HFFc6 (cell line): ENCODE measurements around the gene GCNT4. TPM values are rescaled to one million over a fixed set of nuclear protein-coding genes. Genes with fewer than 3 reads are reported as not detected.

Source experiments
- DNase-seq: peaks from one replicate; pipeline ENCODE4 v3.0.0-alpha.2; 2018
- H3K27ac Mint-ChIP-seq: 2 replicates; pipeline ENCODE4 v1.8.0; 2020; ENCODE audit warnings: mild to moderate bottlenecking, mixed read lengths
- H3K27me3 Mint-ChIP-seq: 2 replicates; pipeline ENCODE4 v1.8.0; 2021; ENCODE audit warnings: mild to moderate bottlenecking, moderate library complexity, mixed read lengths; ENCODE audit not compliant: insufficient read depth
- H3K36me3 Mint-ChIP-seq: 2 replicates; pipeline ENCODE4 v1.8.0; 2021; ENCODE audit warnings: low read depth, mixed read lengths
- H3K4me1 Mint-ChIP-seq: 2 replicates; pipeline ENCODE4 v1.8.0; 2020; ENCODE audit warnings: low read depth, mixed read lengths
- H3K4me3 Mint-ChIP-seq: 2 replicates; pipeline ENCODE4 v1.8.0; 2020; ENCODE audit warnings: mild to moderate bottlenecking, moderate library complexity, mixed read lengths
- H3K9me3 Mint-ChIP-seq: 2 replicates; pipeline ENCODE4 v1.8.0; 2020; ENCODE audit warnings: mild to moderate bottlenecking, mixed read lengths
- CTCF ChIP-seq: fragments of 200-600 bp; sonication (generic); IDR thresholded peaks from 2 replicates; pipeline ENCODE4 v1.5.0; 2021; ENCODE audit warnings: antibody characterized with exemption, mild to moderate bottlenecking
- total RNA-seq, 6 experiments: library from RNA; stranded (reverse); fragmentation: NEBNext Ultra II Directional; extraction: Animal tissue kit (Norgen Biotek cat#: 25700); gene quantifications; 2 replicates in 1 of 6; 3 replicates in 5 of 6; pipeline ENCODE4 v1.2.3, GENCODE V29; 2021

GCNT4 gene
- total RNA-seq, 6 experiments from 2014 or later = 4.4 to 11.0 (median 5.4) TPM

- no peaks in the 10 kb centered on the region for H3K9me3 Mint-ChIP-seq
- H3K27ac Mint-ChIP-seq = no peak overlapping the region
- DNase-seq = no peak
- no peak overlapping the region for H3K4me3 Mint-ChIP-seq
- no peaks in the 10 kb centered on the region for H3K36me3 Mint-ChIP-seq
- peaks cover 26% of the 10 kb centered on the region for H3K4me1 Mint-ChIP-seq
- peaks cover 3% of the 10 kb centered on the region; the same call in 1 of the 2 replicates for H3K27me3 Mint-ChIP-seq
- TF ChIP-seq CTCF = no peak
Measured at GRCh38 chr5:75021219-75021618, 31.1 kb downstream of the GCNT4 start.

- DNase-seq = no peak
- Mint-ChIP-seq H3K4me1 (peaks cover 26% of the 10 kb centered on the region), H3K4me3 (no peak overlapping the region), H3K27me3 (peaks cover 3% of the 10 kb centered on the region; the same call in 1 of the 2 replicates), H3K9me3 (no peaks in the 10 kb centered on the region), H3K36me3 (no peaks in the 10 kb centered on the region), H3K27ac (no peak overlapping the region)
- no peak for TF ChIP-seq CTCF
Measured at GRCh38 chr5:75020016-75020656, 32.2 kb downstream of the GCNT4 start.

- no peak for TF ChIP-seq CTCF
- H3K9me3 Mint-ChIP-seq = no peaks in the 10 kb centered on the region
- H3K4me1 Mint-ChIP-seq = peaks cover 20% of the 10 kb centered on the region
- DNase-seq = no peak
- H3K27me3 Mint-ChIP-seq = peaks cover 3% of the 10 kb centered on the region; the same call in 1 of the 2 replicates
- no peaks in the 10 kb centered on the region for H3K36me3 Mint-ChIP-seq
- H3K27ac Mint-ChIP-seq = peak overlapping the region; percentile 2; the same call in 1 of the 2 replicates
- no peak overlapping the region for H3K4me3 Mint-ChIP-seq
Measured at GRCh38 chr5:75018805-75019587, 33.4 kb downstream of the GCNT4 start.

- no peak for TF ChIP-seq CTCF
- peaks cover 11% of the 10 kb centered on the region for H3K4me1 Mint-ChIP-seq
- DNase-seq = no peak
- H3K4me3 Mint-ChIP-seq = no peak overlapping the region
- H3K27ac Mint-ChIP-seq = no peak overlapping the region
- H3K9me3 Mint-ChIP-seq = no peaks in the 10 kb centered on the region
- peaks cover 3% of the 10 kb centered on the region; the same call in 1 of the 2 replicates for H3K27me3 Mint-ChIP-seq
- H3K36me3 Mint-ChIP-seq = no peaks in the 10 kb centered on the region
Measured at GRCh38 chr5:75017971-75018370, 34.4 kb downstream of the GCNT4 start.

- Mint-ChIP-seq H3K36me3 (no peaks in the 10 kb centered on the region), H3K4me3 (no peak overlapping the region), H3K9me3 (no peaks in the 10 kb centered on the region), H3K4me1 (peaks cover 11% of the 10 kb centered on the region), H3K27me3 (peaks cover 3% of the 10 kb centered on the region; the same call in 1 of the 2 replicates), H3K27ac (no peak overlapping the region)
- TF ChIP-seq CTCF = no peak
- no peak for DNase-seq
Measured at GRCh38 chr5:75016896-75017295, 35.5 kb downstream of the GCNT4 start.
